NOMO-1 treated with DMSO at 0.1 percent for 48 hours (cell line): ENCODE data around the gene ZNF280D.

Experiments
- DNase-seq: peaks from one replicate; lab custom pipeline; 2025; ENCODE audit not compliant: unreplicated experiment; lab: John Stamatoyannopoulos, UW

The ZNF280D gene

GRCh38 chr15:56754772-56755370 is 21.6 kb upstream of the ZNF280D start:
- no peak for DNase-seq

- DNase-seq = no peak
Measured at GRCh38 chr15:56752986-56753385, 19.7 kb upstream of the ZNF280D start.

- DNase-seq = no peak
Measured at GRCh38 chr15:56749982-56750381, 16.7 kb upstream of the ZNF280D start.

- DNase-seq = no peak
Measured at GRCh38 chr15:56744701-56745683, 11.7 kb upstream of the ZNF280D start.

GRCh38 chr15:56741541-56741940 is 8.2 kb upstream of the ZNF280D start:
- DNase-seq = no peak

DNA sequence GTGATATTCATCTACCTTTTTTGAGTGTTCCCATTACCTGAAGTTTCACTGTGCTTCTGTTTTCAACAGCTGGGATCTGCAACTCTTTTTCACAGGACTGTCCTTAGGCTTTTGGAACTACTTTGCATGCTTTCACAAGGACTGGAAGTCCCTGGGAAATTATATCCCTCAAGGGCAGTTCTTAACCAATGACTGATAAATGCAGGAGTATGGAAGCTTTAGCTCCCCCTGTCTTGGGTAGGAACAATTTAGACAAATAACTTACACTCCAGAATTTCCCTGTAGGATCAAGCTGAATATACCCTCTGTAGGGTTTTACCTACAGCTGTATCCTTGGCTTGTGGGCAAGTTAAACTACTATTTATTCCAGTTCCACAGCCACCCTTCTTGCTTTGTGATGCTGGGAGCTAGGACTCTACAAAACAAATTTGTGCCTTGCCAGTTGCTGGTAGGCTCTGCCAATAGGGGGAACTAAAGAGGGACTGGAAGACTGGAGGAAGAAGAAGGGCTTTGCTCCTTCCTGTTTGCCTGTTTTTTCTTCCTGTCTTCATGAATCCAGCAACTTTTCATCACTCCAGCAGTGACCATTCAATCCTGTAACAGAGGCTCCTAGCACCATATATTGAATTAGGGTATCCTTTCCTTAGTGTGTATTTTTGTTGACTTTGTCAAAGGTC is 6.8 kb upstream of the ZNF280D start:
- DNase-seq = no peak

DNA sequence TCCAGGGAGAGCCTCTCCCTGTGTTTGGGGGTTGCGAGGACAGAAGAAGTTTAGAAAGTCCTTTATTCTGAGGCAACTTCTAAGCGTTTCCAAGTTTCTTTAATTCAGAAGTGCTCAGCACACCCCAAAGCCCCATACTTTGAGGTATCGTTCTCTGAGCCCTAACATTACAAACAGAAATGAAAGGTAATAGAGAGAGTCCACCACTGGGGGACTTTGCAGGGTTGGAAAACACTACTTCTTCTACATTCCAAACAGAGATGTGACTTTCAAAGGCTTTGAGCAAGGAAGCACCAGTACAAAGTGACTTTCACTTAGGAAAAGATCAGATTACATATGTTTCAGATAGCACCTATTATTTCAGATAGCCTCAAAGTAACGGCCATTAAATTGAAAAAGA is 6.2 kb upstream of the ZNF280D start:
- DNase-seq = no peak

DNA sequence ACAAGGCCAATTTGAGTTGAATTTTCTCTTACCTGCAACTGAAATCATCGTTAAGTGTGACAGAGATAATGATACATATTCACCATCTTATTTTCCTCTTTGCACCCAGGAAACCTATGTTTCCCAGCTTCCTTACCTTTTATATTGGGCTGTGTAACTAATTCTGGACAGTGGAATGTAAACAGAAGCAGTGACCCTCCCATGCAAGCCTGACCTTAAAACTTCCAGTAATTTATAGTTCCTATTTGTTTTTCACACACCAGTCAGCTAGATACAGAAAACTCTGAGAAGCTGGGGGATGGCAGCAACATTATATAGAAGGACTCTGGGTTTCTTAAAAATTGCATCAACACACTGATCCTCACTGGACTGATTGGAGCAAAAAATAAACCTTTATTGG is 4.5 kb upstream of the ZNF280D start:
- DNase-seq = no peak

- no peak for DNase-seq
Measured at GRCh38 chr15:56736881-56737707, 3.8 kb upstream of the ZNF280D start.

DNA sequence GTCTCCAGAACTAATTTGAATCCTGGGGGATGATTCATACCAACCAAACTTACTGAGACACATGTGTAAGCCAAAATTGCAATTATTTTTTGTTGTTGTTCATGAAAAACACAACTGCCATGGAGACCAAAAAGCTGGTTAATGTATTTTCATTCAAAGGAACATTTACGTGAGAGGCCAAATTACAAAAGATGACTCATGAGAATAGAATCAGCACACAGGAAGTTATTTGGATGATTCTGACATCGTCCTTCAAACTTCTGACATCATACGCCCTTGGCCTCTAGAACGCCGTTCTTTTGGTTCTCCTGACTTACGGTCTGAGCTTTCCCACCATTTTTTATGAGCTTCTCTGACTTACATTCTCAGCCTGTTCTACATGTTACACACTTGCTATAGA is 3.0 kb upstream of the ZNF280D start:
- no peak for DNase-seq

DNA sequence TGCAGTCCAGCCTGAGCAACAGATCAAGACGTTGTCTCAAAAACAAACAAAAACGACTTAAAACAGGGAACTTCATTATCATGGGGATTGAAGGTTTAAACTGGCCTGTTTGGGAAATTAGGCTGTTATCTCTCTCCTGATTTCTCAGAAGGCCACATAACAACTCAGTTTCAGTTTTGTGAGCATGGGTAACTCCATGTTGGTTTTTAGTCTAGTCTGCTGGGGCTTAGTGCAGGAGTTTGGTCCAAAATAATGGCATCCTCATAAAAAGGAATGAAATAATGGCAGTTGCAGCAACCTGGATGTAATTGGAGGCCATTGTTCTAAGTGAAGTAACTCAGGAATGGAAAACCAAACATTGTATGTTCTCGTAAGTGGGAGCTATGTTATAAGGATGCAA is 2.3 kb upstream of the ZNF280D start:
- DNase-seq = no peak

GRCh38 chr15:56734013-56734635 is 815 bp upstream of the ZNF280D start:
- no peak for DNase-seq

DNA sequence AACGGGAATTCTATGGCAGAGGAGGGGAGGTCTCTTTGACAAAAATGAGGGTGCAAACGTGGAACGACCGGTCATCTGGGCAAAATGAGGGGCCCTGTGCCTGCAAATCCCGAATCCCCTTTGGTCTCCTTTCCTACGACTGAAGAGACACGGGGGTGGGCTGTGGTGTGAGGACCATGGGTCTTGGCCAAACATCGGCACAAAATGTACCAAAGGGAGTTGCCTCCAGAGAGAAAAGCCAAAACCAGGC is 498 bp downstream of the ZNF280D start:
- no peak for DNase-seq

DNA sequence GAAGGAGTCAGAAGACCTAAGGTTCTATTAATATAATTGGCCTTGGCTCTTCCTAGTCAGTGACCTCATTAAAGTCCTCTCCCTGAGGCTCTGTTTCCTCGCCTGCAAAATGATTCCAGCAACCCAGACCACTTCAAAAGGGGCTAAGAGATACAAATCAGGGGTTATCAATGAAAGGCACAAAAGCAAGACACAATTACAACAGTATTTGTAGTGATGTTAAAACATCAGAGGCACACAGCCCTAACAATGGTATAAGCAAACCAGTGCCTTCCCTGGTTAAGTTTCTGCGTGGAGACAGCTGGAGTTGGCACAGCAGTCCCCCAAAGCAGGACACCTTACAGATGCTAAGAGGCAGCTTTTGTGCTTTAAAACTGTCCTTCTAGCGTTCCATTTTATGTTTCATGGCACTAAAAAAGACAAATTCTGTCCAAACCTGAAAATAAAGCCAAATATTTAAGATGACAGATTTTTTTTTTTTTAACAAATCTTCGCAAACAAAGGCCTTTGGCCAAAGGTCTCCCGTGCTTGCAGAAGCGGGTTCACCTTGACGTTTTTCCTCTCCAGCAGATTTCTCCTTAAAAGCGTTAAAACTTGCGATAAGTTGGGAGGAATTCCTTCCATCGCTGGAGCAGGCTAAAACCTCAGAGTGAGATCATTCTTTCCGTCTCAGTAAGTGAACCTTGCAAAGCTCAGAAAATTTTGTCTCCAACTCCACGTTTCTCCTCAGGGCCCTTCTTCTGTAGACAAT is 999 bp downstream of the ZNF280D start:
- no peak for DNase-seq

GRCh38 chr15:56731548-56731947 is 1.8 kb downstream of the ZNF280D start:
- DNase-seq = no peak

- no peak for DNase-seq
Measured at GRCh38 chr15:56729561-56729960, 3.7 kb downstream of the ZNF280D start.

- no peak for DNase-seq
Measured at GRCh38 chr15:56725386-56725785, 7.9 kb downstream of the ZNF280D start.

GRCh38 chr15:56724232-56724631 is 9.1 kb downstream of the ZNF280D start:
- DNase-seq = no peak

DNA sequence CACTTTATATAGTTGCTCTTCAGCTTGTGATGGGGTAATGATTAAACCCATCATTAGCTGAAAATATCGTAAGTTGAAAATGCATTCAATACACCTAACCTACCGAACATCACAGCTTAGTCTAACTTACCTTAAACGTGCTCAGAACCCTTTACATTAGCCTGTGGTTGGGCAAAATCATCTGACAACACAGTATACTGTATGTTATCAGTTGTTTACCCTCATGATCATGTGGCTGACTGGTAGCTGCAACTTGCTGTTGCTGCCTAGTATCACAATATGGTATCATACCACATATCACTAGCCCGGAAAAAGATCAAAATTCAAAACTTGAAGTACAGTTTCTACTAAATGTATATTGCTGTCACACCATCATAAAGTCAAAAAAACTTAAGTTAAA is 9.5 kb downstream of the ZNF280D start:
- DNase-seq = no peak
